SU-DHL-6 (cell line): ENCODE measurements around the gene SLC16A13.

Experiments used
- H2AFZ ChIP-seq: fragments of 200-600 bp; sonication (generic); 2 replicates; pipeline ENCODE4 v1.6.1; 2014; ENCODE audit warnings: low read depth, mild to moderate bottlenecking, moderate library complexity, mixed read lengths, antibody characterized with exemption, low read length; ENCODE audit not compliant: severe bottlenecking
- H3F3A ChIP-seq: fragments of 200-600 bp; shearing (Covaris generic); 2 replicates; pipeline ENCODE4 v1.6.0; 2016; ENCODE audit warnings: antibody characterized with exemption, mild to moderate bottlenecking; ENCODE audit not compliant: insufficient read depth
- H3K27ac ChIP-seq: fragments of 200-600 bp; sonication (generic); 2 replicates; pipeline ENCODE4 v1.5.1; 2016; ENCODE audit warnings: low read depth, mild to moderate bottlenecking, low read length, moderate library complexity, mixed read lengths
- H3K27me3 ChIP-seq: fragments of 200-600 bp; sonication (generic), shearing (Covaris generic); 2 replicates; pipeline ENCODE4 v1.6.0; 2014; ENCODE audit warnings: mild to moderate bottlenecking, low read length
- H3K36me3 ChIP-seq: fragments of 200-600 bp; sonication (generic); 2 replicates; pipeline ENCODE4 v1.6.1; 2014; ENCODE audit warnings: mild to moderate bottlenecking, low read length, mixed read lengths
- H3K4me2 ChIP-seq: fragments of 300-600, 200-600 bp; shearing (Covaris generic), sonication (generic); 2 replicates; pipeline ENCODE4 v1.6.0; 2014; ENCODE audit warnings: low read length, low read depth, mild to moderate bottlenecking; ENCODE audit not compliant: poor library complexity, severe bottlenecking
- H3K4me3 ChIP-seq: fragments of 200-600 bp; sonication (generic); 2 replicates; pipeline ENCODE4 v1.5.1; 2014; ENCODE audit warnings: antibody characterized with exemption, low read length, mild to moderate bottlenecking, mixed read lengths; ENCODE audit not compliant: insufficient read depth, poor library complexity, severe bottlenecking
- H3K79me2 ChIP-seq: fragments of 200-600 bp; sonication (generic); 2 replicates; pipeline ENCODE4 v1.6.1; 2014; ENCODE audit warnings: mild to moderate bottlenecking, low read length, moderate library complexity; ENCODE audit not compliant: insufficient read depth
- H3K9ac ChIP-seq: fragments of 200-600 bp; sonication (generic); 2 replicates; pipeline ENCODE4 v1.7.0; 2014; ENCODE audit warnings: mild to moderate bottlenecking, low read length
- H3K9me2 ChIP-seq: fragments of 200-600 bp; sonication (generic); replicated peaks from 2 replicates; pipeline ENCODE4 v1.6.1; 2014; ENCODE audit warnings: low read length; ENCODE audit not compliant: insufficient read depth
- H3K9me3 ChIP-seq: fragments of 200-600 bp; sonication (generic); 2 replicates; pipeline ENCODE4 v1.6.1; 2014; ENCODE audit warnings: low read length, mixed read lengths; ENCODE audit not compliant: insufficient read depth
- H4K20me1 ChIP-seq: fragments of 200-600 bp; sonication (generic); 2 replicates; pipeline ENCODE4 v1.6.1; 2014; ENCODE audit warnings: low read depth, mild to moderate bottlenecking, antibody characterized with exemption, low read length, moderate library complexity, mixed read lengths
- CTCF ChIP-seq: fragments of 200-600 bp; sonication (generic); IDR thresholded peaks from one replicate; pipeline ENCODE4 v1.5.1; 2017; ENCODE audit warnings: antibody characterized with exemption, mild to moderate bottlenecking, low read length, moderate library complexity; ENCODE audit not compliant: insufficient read depth, poor library complexity, severe bottlenecking
- EZH2phosphoT487 ChIP-seq: fragments of 200-600 bp; sonication (generic), shearing (Covaris generic); conservative IDR thresholded peaks from 2 replicates; pipeline ENCODE4 v1.6.1; 2018; ENCODE audit warnings: mild to moderate bottlenecking, antibody characterized with exemption, low read length, moderate library complexity, mixed read lengths

The SLC16A13 gene

DNA sequence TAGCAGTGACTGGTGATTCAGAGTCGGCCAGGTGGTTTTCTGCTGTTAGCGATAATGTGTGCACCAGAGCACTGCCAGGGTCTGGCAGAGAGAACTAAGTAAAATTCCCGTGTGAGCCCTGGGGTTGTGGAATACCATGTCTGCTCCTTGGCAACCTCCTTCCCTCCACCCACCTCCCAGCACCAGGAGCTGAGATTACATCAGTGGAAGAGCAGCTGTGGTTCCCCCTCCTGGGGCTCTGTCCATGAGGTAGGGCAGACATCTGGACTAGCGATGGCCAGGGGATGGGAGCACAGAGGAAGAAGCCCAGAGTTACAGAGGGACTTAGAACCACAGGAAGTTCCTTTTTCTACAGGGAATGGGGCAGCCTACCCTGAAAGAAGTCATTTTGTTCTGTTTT is 28.4 kb downstream of the SLC16A13 start:
- H3K79me2 ChIP-seq: no peaks in the 10 kb centered on the region
- TF ChIP-seq EZH2phosphoT487 (no peak), CTCF (no peak)
- H3K9me3 ChIP-seq: no peaks in the 10 kb centered on the region
- no peaks in the 10 kb centered on the region for H4K20me1 ChIP-seq
- H3K27ac ChIP-seq: no peak overlapping the region
- H3K36me3 ChIP-seq: no peaks in the 10 kb centered on the region
- no peak overlapping the region for H3K9ac ChIP-seq
- H3K4me2 ChIP-seq: no peak overlapping the region
- H3K4me3 ChIP-seq: no peak overlapping the region
- H3K27me3 ChIP-seq: no peaks in the 10 kb centered on the region
- no peaks in the 10 kb centered on the region for H3F3A ChIP-seq
- H3K9me2 ChIP-seq: no peaks in the 10 kb centered on the region
- H2AFZ ChIP-seq: no peak overlapping the region

GRCh38 chr17:7067198-7067597 is 31.4 kb downstream of the SLC16A13 start:
- Histone ChIP-seq H3F3A (no peaks in the 10 kb centered on the region), H3K9ac (no peak overlapping the region), H4K20me1 (no peaks in the 10 kb centered on the region), H3K4me2 (no peak overlapping the region), H2AFZ (no peak overlapping the region), H3K36me3 (no peaks in the 10 kb centered on the region), H3K27ac (no peak overlapping the region), H3K9me2 (no peaks in the 10 kb centered on the region), H3K9me3 (no peaks in the 10 kb centered on the region), H3K27me3 (no peaks in the 10 kb centered on the region), H3K4me3 (no peak overlapping the region), H3K79me2 (no peaks in the 10 kb centered on the region)
- TF ChIP-seq CTCF: no peak
- no peak for TF ChIP-seq EZH2phosphoT487

GRCh38 chr17:7068268-7068667 is 32.5 kb downstream of the SLC16A13 start:
- Histone ChIP-seq H3K9ac (no peak overlapping the region), H3K4me2 (no peak overlapping the region), H3K79me2 (no peaks in the 10 kb centered on the region), H3K9me3 (no peaks in the 10 kb centered on the region), H4K20me1 (no peaks in the 10 kb centered on the region), H3K27ac (no peak overlapping the region), H3K4me3 (no peak overlapping the region), H3K9me2 (no peaks in the 10 kb centered on the region), H3K36me3 (no peaks in the 10 kb centered on the region), H3K27me3 (no peaks in the 10 kb centered on the region), H2AFZ (no peak overlapping the region), H3F3A (no peaks in the 10 kb centered on the region)
- TF ChIP-seq CTCF (no peak), EZH2phosphoT487 (no peak)
